ENCODE measurements around the gene TNRC6B.

DNA sequence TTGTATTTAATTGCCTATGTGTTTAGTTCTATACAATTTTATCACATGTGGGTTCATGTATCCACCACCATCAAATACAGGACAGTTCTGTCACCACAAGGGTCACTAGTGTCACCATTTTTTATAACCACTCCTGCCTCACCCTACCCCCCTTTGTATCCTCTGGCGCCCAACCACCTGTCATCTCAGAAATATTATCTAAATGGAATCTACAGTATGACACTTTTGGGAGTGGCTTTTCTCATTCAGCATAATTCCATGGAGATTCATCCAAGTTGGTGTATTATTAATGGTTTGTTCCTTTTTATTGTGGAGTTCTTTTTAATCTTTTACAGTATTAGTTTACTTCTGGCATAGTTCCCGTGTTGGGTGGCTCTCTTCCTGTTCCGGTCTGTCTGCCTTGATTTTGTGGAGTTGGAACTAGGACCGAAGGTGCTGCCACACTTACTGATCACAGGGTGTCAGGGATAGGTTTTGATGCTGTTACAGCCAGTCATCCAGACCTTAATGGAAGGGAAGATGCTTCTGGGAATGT lies 58.5 kb downstream of the TNRC6B start:
- TF ChIP-seq, protein P1, sequence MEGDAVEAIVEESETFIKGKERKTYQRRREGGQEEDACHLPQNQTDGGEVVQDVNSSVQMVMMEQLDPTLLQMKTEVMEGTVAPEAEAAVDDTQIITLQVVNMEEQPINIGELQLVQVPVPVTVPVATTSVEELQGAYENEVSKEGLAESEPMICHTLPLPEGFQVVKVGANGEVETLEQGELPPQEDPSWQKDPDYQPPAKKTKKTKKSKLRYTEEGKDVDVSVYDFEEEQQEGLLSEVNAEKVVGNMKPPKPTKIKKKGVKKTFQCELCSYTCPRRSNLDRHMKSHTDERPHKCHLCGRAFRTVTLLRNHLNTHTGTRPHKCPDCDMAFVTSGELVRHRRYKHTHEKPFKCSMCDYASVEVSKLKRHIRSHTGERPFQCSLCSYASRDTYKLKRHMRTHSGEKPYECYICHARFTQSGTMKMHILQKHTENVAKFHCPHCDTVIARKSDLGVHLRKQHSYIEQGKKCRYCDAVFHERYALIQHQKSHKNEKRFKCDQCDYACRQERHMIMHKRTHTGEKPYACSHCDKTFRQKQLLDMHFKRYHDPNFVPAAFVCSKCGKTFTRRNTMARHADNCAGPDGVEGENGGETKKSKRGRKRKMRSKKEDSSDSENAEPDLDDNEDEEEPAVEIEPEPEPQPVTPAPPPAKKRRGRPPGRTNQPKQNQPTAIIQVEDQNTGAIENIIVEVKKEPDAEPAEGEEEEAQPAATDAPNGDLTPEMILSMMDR (IDR thresholded peaks at IDR 0.05): no peak
- TF ChIP-seq POLR2A (IDR thresholded peaks at IDR 0.05) (no peak), EP300 (IDR thresholded peaks at IDR 0.05) (no peak)

Data from tibial nerve (tissue), 4 donors.